HepG2 (cell line): ENCODE data around the gene REEP6. TPM values are rescaled to one million over a fixed set of nuclear protein-coding genes. Genes with fewer than 3 reads are reported as not detected.

Experiments used
- ATAC-seq: fragments of 200-7000 bp; cut with Tn5 transposase; 3 replicates; pipeline ENCODE4 v1.9.1; 2020; ENCODE audit warnings: mild to moderate bottlenecking, moderate library complexity
- BruUV-seq: library from RNA; stranded (reverse); fragments of 400-500 nt; replicated peaks from 2 replicates; lab custom pipeline; 2021; lab: Mats Ljungman, UMichigan
- CTCF ChIA-PET: fragments of 300-600 bp; formaldehyde crosslinking; extraction: SDS; loops from one replicate; lab custom pipeline; 2021; ENCODE audit warnings: low total read pairs, inconsistent platforms, low intra/inter-chr PET ratio; lab: Yijun Ruan, JAX
- POLR2A ChIA-PET: fragments of 350-600 bp; sonication (Branson Sonifier 250); formaldehyde crosslinking; loops from one replicate; lab custom pipeline; 2020; ENCODE audit warnings: antibody characterized with exemption, inconsistent platforms; lab: Yijun Ruan, JAX
- DNase-seq: peaks from one replicate; pipeline ENCODE4 v3.0.0-alpha.2; 2015; ENCODE audit warnings: low spot score
- FAIRE-seq: peaks from 3 replicates; lab custom pipeline; 2011; peaks lifted over from hg19 to GRCh38; lab: Jason Lieb, UNC
- H2AFZ ChIP-seq: one replicate; pipeline ENCODE4 v1.6.1; 2011; ENCODE audit warnings: low read length, inconsistent platforms
- H3K27ac ChIP-seq: fragments of 300-600 bp; 3 replicates; pipeline ENCODE4 v1.8.0; 2011; ENCODE audit warnings: mixed run types, mild to moderate bottlenecking, mixed read lengths, low read length, inconsistent platforms; ENCODE audit not compliant: insufficient read depth; ENCODE audit errors: extremely low read length
- H3K27me3 ChIP-seq, 2 experiments: fragments of 200-600 bp in 1 of 2; 2 replicates in 1 of 2; 3 replicates in 1 of 2; pipeline versions ENCODE4 v1.6.0 to v1.8.0; 2011; ENCODE audit warnings: low read length in 2 of 2, mild to moderate bottlenecking in 2 of 2, moderate library complexity in 2 of 2, inconsistent platforms in 1 of 2; ENCODE audit not compliant: insufficient read depth in 2 of 2, control insufficient read depth in 1 of 2
- H3K36me3 ChIP-seq, 2 experiments: fragments of 200-600 bp in 1 of 2; replicated peaks in 1 of 2; 2 replicates in 1 of 2; 3 replicates in 1 of 2; pipeline versions ENCODE4 v1.5.1 to v1.8.0; 2011; ENCODE audit warnings: low read length in 2 of 2, inconsistent platforms in 1 of 2; ENCODE audit not compliant: insufficient read depth in 2 of 2, control insufficient read depth in 1 of 2
- H3K4me1 ChIP-seq: 2 replicates; pipeline ENCODE4 v1.5.1; 2012; ENCODE audit warnings: low read length, inconsistent platforms; ENCODE audit not compliant: insufficient read depth
- H3K4me2 ChIP-seq: 2 replicates; pipeline ENCODE4 v1.6.0; 2011; ENCODE audit warnings: low read depth, low read length, inconsistent platforms
- H3K4me3 ChIP-seq, 3 experiments: fragments of 200-600 bp in 1 of 3; sonication (generic), shearing (Covaris generic) in 1 of 3; replicated peaks in 1 of 3; 2 replicates each; pipeline ENCODE4 v1.5.1; 2011 to 2016; ENCODE audit warnings: low read length in 3 of 3, inconsistent platforms in 2 of 3, low read depth in 2 of 3, mild to moderate bottlenecking in 2 of 3, control low read depth in 1 of 3, mixed read lengths in 1 of 3; ENCODE audit not compliant: insufficient read depth in 1 of 3
- H3K79me2 ChIP-seq: one replicate; pipeline ENCODE4 v1.6.1; 2011; ENCODE audit warnings: low read length, inconsistent platforms; ENCODE audit not compliant: insufficient read depth
- H3K9ac ChIP-seq: 2 replicates; pipeline ENCODE4 v1.6.0; 2011; ENCODE audit warnings: mild to moderate bottlenecking, low read depth, low read length, inconsistent platforms; ENCODE audit not compliant: insufficient read depth
- H3K9me3 ChIP-seq: 2 replicates; pipeline ENCODE4 v1.5.1; 2012; ENCODE audit warnings: mild to moderate bottlenecking, low read length
- H4K20me1 ChIP-seq: 2 replicates; pipeline ENCODE4 v1.6.0; 2011; ENCODE audit warnings: inconsistent platforms, mild to moderate bottlenecking, low read length, moderate library complexity; ENCODE audit not compliant: insufficient read depth
- HNRNPLL ChIP-seq: fragments of 200-400 bp; formaldehyde crosslinking; IDR thresholded peaks from 2 replicates; pipeline ENCODE4 v1.6.1; 2017; ENCODE audit warnings: mild to moderate bottlenecking, low read depth, low read length; ENCODE audit not compliant: poor library complexity, severe bottlenecking
- MYNN ChIP-seq: sonication (generic); formaldehyde crosslinking; IDR thresholded peaks from 2 replicates; pipeline ENCODE4 v1.4.0; 2020; ENCODE audit warnings: mild to moderate bottlenecking, low read depth, missing genetic modification reagents
- POGZ ChIP-seq: sonication (generic); formaldehyde crosslinking; IDR thresholded peaks from 2 replicates; pipeline ENCODE4 v1.4.0; 2020; ENCODE audit warnings: mild to moderate bottlenecking, missing genetic modification reagents
- RBM22 ChIP-seq: fragments of 200-400 bp; formaldehyde crosslinking; optimal IDR thresholded peaks from 2 replicates; pipeline ENCODE3; 2017; ENCODE audit warnings: mild to moderate bottlenecking, low read length, moderate library complexity
- ZNF264 ChIP-seq: sonication (generic); formaldehyde crosslinking; IDR thresholded peaks from 2 replicates; pipeline ENCODE4 v1.4.0; 2020; ENCODE audit warnings: missing genetic modification reagents
- ZNF605 ChIP-seq: sonication (generic); formaldehyde crosslinking; IDR thresholded peaks from 2 replicates; pipeline ENCODE4 v1.8.0; 2022; ENCODE audit warnings: mild to moderate bottlenecking, missing genetic modification reagents
- WGBS: methylation state at CpG from one replicate; pipeline ENCODE4 v1.1.6; 2017; ENCODE audit warnings: low lambda C conversion rate; 5-methylcytosine and 5-hydroxymethylcytosine counted together
- in situ Hi-C: cut with HindIII; loops from 2 replicates; pipeline ENCODE4 v1.10.0; 2017; ENCODE audit warnings: low pct_unique_long_range_greater_than_20kb; ENCODE audit not compliant: extremely low pct_ligation_motif_present
- intact Hi-C: fragments of 100-400 bp; cut with micrococcal nuclease; formaldehyde crosslinking; loops from one replicate; pipeline ENCODE4 v1.10.0; 2022; ENCODE audit not compliant: unreplicated experiment
- polyA plus RNA-seq, 8 experiments: library from polyadenylated mRNA; depleted of rRNA in 3 of 8; stranded (reverse) in 7 of 8; unstranded in 1 of 8; fragments of >200 nt; fragmentation: Illumina TruSeq in 4 of 8; extraction: Trizol in 4 of 8; gene quantifications; 2 replicates each; pipeline versions ENCODE4 v1.2.1 to v1.2.3, GENCODE V29; 2011 to 2016; ENCODE audit warnings: low read depth in 4 of 8, missing spikeins in 1 of 8, mixed read lengths in 1 of 8; ENCODE audit not compliant: insufficient read depth in 1 of 8
- total RNA-seq, 5 experiments: library from RNA; depleted of rRNA; stranded (reverse); fragments of >200 nt; fragmentation: Illumina TruSeq; extraction: Trizol; gene quantifications; 2 replicates each; pipeline ENCODE4 v1.2.3, GENCODE V29; 2016; ENCODE audit warnings: low read depth in 1 of 5

REEP6 gene
- total and polyA plus RNA-seq, 2 of the 13 experiments (the other 11 are each of a cell fraction or from before 2014, with no cell fraction given) = 10.0 to 28.8 TPM

GRCh38 chr19:1487576-1488281 lies 3.3 kb upstream of the REEP6 start:
- Histone ChIP-seq H3K4me3 (no peak overlapping the region), H3K4me1 (peaks cover 26% of the 10 kb centered on the region), H3K36me3 (no peaks in the 10 kb centered on the region), H4K20me1 (no peaks in the 10 kb centered on the region), H3K27me3 (no peaks in the 10 kb centered on the region), H3K27ac (no peak overlapping the region), H2AFZ (no peak overlapping the region), H3K4me2 (no peak overlapping the region), H3K9ac (no peak overlapping the region), H3K9me3 (no peaks in the 10 kb centered on the region), H3K79me2 (peaks cover 6% of the 10 kb centered on the region)
- intact Hi-C loops (no loop called here), in situ Hi-C loops (no loop called here)
- ChIA-PET CTCF (no interaction called here), POLR2A (interaction anchor here (0.5 kb wide), 1 partner anchor 303 kb away, joined by 4 read pairs; no protein-coding TSS in a partner anchor)
- no TSS peak for BruUV-seq
- no peak for FAIRE-seq
- DNase-seq = no peak
- ATAC-seq = no peak
- WGBS = 77% methylated on average over 23 of the region's 40 CpGs
- TF ChIP-seq HNRNPLL (no peak), ZNF605 (CRISPR knock-in tag) (no peak)

GRCh38 chr19:1488282-1488601 lies 2.7 kb upstream of the REEP6 start:
- no peaks in the 10 kb centered on the region for H4K20me1 ChIP-seq
- peaks cover 6% of the 10 kb centered on the region for H3K79me2 ChIP-seq
- no peaks in the 10 kb centered on the region for H3K36me3 ChIP-seq
- no peak for FAIRE-seq
- no peaks in the 10 kb centered on the region for H3K9me3 ChIP-seq
- TF ChIP-seq ZNF264 (CRISPR knock-in tag) = no peak
- TF ChIP-seq RBM22 = no peak
- no peak for TF ChIP-seq MYNN (CRISPR knock-in tag)
- no peak for TF ChIP-seq POGZ
- ChIA-PET CTCF (no interaction called here), POLR2A (interaction anchor here (0.5 kb wide), 1 partner anchor 303 kb away, joined by 4 read pairs; no protein-coding TSS in a partner anchor)
- peaks cover 26% of the 10 kb centered on the region for H3K4me1 ChIP-seq
- no peak for DNase-seq
- intact Hi-C loops (no loop called here), in situ Hi-C loops (no loop called here)
- no peak overlapping the region for H3K4me3 ChIP-seq
- no peak overlapping the region for H3K27ac ChIP-seq
- H3K27me3 ChIP-seq = no peaks in the 10 kb centered on the region
- no TSS peak for BruUV-seq
- H3K9ac ChIP-seq = no peak overlapping the region
- no peak overlapping the region for H2AFZ ChIP-seq
- 72% methylated on average over 8 of the region's 11 CpGs for WGBS
- ATAC-seq = no peak
- H3K4me2 ChIP-seq = no peak overlapping the region
